ENCODE data around the gene RBL1.
"Not testable (repeated sequence)": the region's sequence is repeated elsewhere in the genome, so short reads cannot be mapped to it uniquely, and the experiment has no call there.

RBL1 gene, protein sequence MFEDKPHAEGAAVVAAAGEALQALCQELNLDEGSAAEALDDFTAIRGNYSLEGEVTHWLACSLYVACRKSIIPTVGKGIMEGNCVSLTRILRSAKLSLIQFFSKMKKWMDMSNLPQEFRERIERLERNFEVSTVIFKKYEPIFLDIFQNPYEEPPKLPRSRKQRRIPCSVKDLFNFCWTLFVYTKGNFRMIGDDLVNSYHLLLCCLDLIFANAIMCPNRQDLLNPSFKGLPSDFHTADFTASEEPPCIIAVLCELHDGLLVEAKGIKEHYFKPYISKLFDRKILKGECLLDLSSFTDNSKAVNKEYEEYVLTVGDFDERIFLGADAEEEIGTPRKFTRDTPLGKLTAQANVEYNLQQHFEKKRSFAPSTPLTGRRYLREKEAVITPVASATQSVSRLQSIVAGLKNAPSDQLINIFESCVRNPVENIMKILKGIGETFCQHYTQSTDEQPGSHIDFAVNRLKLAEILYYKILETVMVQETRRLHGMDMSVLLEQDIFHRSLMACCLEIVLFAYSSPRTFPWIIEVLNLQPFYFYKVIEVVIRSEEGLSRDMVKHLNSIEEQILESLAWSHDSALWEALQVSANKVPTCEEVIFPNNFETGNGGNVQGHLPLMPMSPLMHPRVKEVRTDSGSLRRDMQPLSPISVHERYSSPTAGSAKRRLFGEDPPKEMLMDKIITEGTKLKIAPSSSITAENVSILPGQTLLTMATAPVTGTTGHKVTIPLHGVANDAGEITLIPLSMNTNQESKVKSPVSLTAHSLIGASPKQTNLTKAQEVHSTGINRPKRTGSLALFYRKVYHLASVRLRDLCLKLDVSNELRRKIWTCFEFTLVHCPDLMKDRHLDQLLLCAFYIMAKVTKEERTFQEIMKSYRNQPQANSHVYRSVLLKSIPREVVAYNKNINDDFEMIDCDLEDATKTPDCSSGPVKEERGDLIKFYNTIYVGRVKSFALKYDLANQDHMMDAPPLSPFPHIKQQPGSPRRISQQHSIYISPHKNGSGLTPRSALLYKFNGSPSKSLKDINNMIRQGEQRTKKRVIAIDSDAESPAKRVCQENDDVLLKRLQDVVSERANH

DNA sequence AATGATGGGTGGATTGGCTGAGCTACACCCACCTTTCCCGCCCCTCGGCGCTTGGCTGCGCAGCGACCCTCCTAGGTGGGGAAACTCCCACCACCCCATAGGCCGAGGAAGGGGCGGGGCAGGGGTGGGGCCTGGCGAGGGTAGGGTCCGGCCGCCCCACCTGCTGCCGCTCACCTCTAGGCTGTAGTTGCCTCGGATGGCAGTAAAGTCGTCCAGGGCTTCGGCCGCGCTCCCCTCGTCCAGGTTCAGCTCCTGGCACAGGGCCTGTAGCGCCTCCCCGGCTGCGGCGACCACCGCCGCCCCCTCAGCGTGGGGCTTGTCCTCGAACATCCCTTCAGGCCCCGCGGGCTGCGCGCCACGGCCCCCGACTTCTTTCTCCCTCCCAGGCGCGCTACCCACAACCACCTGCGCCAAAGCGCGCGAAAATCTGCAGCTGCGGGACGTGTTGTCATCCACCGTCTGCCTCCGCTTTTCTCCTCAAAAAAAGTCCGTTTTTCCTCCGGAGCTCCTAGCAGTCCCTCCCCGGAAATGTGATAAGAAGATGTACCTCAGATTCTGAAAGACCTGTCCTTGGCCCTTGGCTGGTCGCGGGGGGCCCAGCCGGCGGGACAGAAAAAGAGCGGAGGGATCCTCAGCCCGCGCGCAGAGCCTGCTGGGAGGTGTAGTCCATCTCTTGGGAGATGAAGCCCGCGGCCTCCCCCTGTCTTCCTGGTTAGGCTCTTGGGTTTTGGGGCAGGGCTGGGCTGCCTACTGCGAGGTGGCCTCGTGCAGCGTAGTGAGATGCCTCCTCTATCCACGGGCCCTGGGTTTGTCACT, at the start of gene RBL1:
RBL1 (minus strand) TSS at position 399 of the 816 bp plus-strand sequence; CDS start at position 330, 69 bp downstream.
- peaks cover 52% of the 10 kb centered on the region for H3K36me3 Mint-ChIP-seq
- H3K9me3 Mint-ChIP-seq = no peaks in the 10 kb centered on the region
- ATAC-seq (peak; percentile 92), DNase-seq (ENCODE audit: low spot score in 2 of 2) (peak; percentile 81 to 96)
- peak within 1 kb of the TSS; percentile 100 for H3K27ac Mint-ChIP-seq
- peak within 1 kb of the TSS; percentile 99 for H3K4me3 Mint-ChIP-seq
- peaks cover 31% of the 10 kb centered on the region for H3K4me1 Mint-ChIP-seq

DNA sequence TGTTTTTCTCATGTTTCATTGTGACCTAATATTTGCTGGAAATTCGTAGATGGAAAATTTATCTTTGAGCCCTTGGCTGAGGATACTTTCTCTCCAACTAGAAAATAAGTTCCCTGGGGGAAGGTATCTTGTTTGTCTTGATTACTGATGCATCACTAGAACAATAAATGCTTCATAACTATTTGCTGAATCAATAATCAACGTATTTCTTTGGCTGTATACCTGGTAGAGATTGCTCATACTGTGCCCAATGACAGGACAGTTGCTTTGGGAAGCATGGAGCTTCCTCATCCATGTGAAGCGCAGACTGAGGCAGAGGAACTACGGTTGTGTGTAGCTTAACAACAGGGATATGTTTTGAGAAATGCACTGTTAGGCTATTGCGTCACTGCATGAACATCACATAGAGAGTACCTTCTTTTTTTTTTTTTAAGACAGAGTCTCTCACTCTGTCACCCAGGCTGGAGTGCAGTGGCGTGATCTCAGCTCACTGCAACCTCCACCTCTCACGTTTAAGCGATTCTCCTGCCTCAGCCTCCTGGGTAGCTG, 49.1 kb upstream of the RBL1 start:
- no peaks in the 10 kb centered on the region for H3K36me3 Mint-ChIP-seq
- H3K4me3 Mint-ChIP-seq = no peak overlapping the region
- H3K9me3 Mint-ChIP-seq = no peaks in the 10 kb centered on the region
- ATAC-seq (no peak), DNase-seq (ENCODE audit: low spot score in 2 of 2) (no peak)
- no peaks in the 10 kb centered on the region for H3K4me1 Mint-ChIP-seq
- no peak overlapping the region for H3K27ac Mint-ChIP-seq

DNA sequence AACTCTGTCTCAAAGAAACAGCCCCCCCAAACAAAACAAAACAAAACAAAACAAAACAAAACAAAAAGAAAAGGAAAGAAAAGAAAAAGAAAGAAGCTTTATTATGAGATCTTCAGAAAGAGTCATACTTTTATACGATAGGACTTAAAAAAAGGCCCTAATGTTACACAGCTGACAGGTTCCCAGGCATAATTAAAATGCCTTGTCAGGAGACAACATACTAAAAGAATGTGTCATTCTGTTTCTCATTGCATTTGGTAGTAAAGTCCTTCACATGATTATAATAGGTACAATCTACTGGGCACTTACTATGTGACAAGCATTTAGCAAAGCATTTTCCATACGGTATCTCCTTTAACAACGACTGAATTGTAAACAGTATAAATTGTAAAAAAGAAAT, 46.9 kb upstream of the RBL1 start:
- DNase-seq (ENCODE audit: low spot score in 2 of 2) = no peak
- Mint-ChIP-seq H3K9me3 (no peaks in the 10 kb centered on the region), H3K4me1 (no peaks in the 10 kb centered on the region), H3K4me3 (no peak overlapping the region), H3K36me3 (no peaks in the 10 kb centered on the region), H3K27ac (no peak overlapping the region)
- ATAC-seq = no peak

DNA sequence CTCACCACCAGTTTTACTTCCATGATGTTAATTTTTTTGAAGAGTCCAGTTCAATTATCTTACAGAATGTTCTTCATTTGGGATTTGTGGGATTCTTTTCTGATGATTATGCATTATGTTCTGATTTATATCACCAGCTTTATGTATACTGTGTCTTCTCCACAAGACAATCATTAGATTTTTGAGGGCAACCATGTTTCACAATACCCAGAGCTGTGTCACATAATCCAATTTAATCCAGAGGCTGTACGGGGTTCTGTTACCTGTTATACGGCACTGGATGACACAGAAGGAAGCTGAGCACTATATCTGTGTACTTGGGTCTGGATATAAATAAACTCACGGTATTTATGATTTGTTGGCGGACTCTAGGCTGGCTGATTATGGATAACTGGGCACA, 41.8 kb upstream of the RBL1 start:
- H3K27ac Mint-ChIP-seq = no peak overlapping the region

DNA sequence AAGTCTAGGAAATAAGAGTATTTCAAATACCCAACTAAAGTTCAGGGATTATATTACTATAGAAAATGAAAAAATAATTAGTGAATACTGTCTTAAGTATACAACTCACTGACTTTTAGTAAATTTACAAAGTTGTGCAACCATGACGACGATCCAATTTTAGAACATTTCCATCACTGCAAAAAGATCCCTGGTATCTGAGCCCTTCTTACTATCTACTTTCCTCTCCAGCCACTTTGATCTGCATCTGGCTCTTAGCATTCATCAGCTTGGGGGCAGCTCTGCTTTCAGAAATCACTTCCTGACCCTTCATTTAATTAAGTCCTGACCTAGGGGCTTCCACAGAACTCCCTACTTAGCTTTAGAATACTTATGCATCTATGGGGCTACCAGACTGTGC, 38.2 kb upstream of the RBL1 start:
- no peak for DNase-seq (ENCODE audit: low spot score in 2 of 2)
- no peak for ATAC-seq
- Mint-ChIP-seq H3K36me3 (no peaks in the 10 kb centered on the region), H3K27ac (no peak overlapping the region), H3K4me1 (no peaks in the 10 kb centered on the region), H3K9me3 (no peaks in the 10 kb centered on the region), H3K4me3 (no peak overlapping the region)

More for the DNA sequence above, 41.8 kb upstream of the RBL1 start:
- DNase-seq (ENCODE audit: low spot score in 2 of 2) = no peak
- Mint-ChIP-seq H3K4me3 (no peak overlapping the region), H3K36me3 (no peaks in the 10 kb centered on the region), H3K4me1 (no peaks in the 10 kb centered on the region), H3K9me3 (no peaks in the 10 kb centered on the region)
- ATAC-seq = no peak

DNA sequence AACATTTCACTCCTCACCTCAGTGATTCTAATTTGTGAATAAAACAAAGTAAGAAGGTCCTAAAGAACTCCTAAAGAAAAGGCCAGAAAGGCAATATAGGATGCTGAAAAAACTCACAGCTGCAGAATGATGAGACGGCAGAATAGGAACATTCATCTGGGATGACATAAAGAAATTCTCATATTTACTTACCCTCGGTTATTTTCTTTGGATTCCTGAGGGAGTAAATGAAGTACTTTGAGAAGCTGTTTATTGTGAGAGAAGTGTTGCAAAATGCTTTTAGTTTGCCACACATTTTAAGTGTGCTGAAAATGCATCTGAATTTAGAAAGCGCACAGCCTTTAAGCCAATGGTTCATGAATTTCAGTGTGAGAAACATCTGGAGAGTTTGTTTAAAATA, 35.7 kb upstream of the RBL1 start:
- Mint-ChIP-seq H3K4me1 (no peaks in the 10 kb centered on the region), H3K27ac (no peak overlapping the region), H3K4me3 (no peak overlapping the region), H3K9me3 (no peaks in the 10 kb centered on the region), H3K36me3 (no peaks in the 10 kb centered on the region)
- no peak for ATAC-seq
- DNase-seq (ENCODE audit: low spot score in 2 of 2) = no peak

DNA sequence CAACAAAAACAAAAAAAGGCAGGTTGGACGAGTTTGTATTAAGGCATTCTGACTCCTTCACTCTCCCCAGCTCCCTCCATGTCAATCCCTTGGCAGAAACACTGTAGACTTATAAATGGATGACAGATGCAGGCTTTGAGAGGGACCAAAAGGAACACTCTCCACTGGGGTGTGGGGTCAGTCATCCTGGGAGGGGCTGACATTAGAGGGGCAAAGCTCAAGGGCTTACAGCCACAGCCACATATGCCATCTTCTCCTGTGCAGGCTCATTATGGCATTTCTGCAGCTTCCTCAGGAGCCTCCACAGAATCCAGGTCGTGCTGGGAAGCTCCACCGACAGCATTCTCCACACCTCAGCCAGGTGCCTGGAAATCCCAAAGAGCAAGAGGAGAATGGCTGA, 33.0 kb upstream of the RBL1 start:
- H3K4me1 Mint-ChIP-seq = no peaks in the 10 kb centered on the region
- DNase-seq (ENCODE audit: low spot score in 2 of 2) (no peak), ATAC-seq (no peak)
- no peaks in the 10 kb centered on the region for H3K9me3 Mint-ChIP-seq
- no peaks in the 10 kb centered on the region for H3K36me3 Mint-ChIP-seq
- H3K27ac Mint-ChIP-seq = no peak overlapping the region
- H3K4me3 Mint-ChIP-seq = no peak overlapping the region

DNA sequence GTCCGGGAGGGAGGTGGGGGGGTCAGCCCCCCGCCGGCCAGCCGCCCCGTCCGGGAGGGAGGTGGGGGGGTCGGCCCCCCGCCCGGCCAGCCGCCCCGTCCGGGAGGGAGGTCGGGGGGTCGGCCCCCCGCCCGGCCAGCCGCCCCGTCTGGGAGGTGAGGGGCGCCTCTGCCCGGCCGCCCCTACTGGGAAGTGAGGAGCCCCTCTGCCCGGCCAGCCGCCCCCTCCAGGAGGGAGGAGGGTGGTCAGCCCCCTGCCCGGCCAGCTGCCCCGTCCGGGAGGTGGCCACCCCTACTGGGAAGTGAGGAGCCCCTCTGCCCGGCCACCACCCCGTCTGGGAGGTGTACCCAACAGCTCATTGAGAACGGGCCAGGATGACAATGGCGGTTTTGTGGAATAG, 30.5 kb upstream of the RBL1 start:
- ATAC-seq; H3K9me3 Mint-ChIP-seq; H3K4me3 Mint-ChIP-seq; H3K36me3 Mint-ChIP-seq; H3K4me1 Mint-ChIP-seq; H3K27ac Mint-ChIP-seq; DNase-seq (ENCODE audit: low spot score in 2 of 2): not testable (repeated sequence)

DNA sequence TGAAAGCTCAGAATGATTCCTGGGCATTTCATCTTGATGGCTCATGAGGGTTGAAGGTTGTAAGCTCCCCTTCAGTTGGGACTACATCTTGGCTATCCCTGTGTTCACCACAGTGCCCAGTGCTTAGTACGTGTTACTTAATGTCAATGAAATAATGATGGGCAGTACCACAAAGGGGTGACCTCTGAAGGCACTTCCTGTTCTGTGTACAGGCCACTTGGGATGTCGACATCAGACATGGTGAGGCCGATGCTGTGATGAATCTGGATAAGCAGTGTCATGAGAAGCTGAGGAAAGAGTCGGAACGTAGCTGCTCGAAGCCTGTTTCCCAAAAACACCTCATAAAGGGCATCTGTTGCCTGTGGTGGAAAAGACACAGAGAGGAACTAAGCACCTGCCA, 27.6 kb upstream of the RBL1 start:
- H3K9me3 Mint-ChIP-seq = no peaks in the 10 kb centered on the region
- DNase-seq (ENCODE audit: low spot score in 2 of 2) = no peak
- no peaks in the 10 kb centered on the region for H3K4me1 Mint-ChIP-seq
- no peak overlapping the region for H3K4me3 Mint-ChIP-seq
- no peak overlapping the region for H3K27ac Mint-ChIP-seq
- ATAC-seq = no peak
- no peaks in the 10 kb centered on the region for H3K36me3 Mint-ChIP-seq

DNA sequence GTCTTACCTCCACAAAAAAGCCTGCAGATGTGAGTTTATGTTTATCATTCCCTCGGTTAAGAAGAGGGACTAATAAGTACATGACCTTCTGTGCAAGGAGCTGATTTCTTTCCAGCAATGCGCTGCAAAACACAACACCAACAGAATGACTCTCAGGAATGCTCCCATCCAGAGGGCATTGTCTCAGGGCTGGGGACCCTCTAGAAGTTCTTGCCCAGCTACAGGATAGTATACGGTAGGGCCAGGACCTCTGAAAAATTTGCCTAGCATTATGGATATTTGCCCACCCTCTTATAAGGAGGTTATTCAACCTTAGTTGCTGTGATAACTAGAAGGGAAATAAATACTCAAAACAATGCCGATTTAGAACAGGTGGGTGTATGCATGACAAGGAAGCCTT, 24.7 kb upstream of the RBL1 start:
- Mint-ChIP-seq H3K4me3 (no peak overlapping the region), H3K27ac (no peak overlapping the region), H3K9me3 (no peaks in the 10 kb centered on the region), H3K4me1 (no peaks in the 10 kb centered on the region), H3K36me3 (no peaks in the 10 kb centered on the region)
- ATAC-seq (no peak), DNase-seq (ENCODE audit: low spot score in 2 of 2) (no peak)

DNA sequence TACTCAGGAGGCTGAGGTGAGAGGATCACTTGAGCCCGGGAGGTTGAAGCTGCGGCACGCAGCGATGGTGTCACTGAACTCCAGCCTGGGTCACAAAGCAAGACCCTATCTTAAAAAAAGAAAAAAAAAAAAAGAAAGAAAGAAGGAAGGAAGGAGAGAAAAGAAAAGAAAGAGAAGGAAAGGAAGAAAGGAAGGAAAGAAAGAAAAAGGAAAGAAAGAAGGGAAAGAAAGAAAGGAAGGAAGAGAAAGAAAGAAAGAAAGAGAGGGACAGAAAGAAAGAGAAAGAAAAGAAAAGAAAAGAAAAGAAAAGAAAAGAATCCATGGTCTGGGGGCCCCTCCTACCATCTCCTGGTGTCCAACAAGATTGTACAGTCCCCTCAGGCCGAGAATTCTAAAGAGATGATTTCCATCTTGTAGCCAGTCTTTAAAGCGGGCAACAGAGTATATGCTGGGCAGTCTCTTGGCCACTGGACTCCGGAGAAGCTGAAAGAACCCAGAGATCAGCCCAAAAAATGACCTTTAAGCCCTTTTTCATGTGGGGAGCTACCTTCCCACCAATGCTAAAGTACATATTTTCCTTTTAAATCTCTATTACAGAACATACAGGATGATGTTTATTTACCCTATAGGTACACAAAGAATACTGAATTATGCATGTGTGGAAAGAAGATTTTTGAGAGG, 23.7 kb upstream of the RBL1 start:
- peak overlapping the region; percentile 48 for H3K27ac Mint-ChIP-seq
- H3K4me3 Mint-ChIP-seq = no peak overlapping the region
- no peak for ATAC-seq
- no peak for DNase-seq (ENCODE audit: low spot score in 2 of 2)
- H3K36me3 Mint-ChIP-seq = no peaks in the 10 kb centered on the region
- H3K9me3 Mint-ChIP-seq = no peaks in the 10 kb centered on the region
- no peaks in the 10 kb centered on the region for H3K4me1 Mint-ChIP-seq

DNA sequence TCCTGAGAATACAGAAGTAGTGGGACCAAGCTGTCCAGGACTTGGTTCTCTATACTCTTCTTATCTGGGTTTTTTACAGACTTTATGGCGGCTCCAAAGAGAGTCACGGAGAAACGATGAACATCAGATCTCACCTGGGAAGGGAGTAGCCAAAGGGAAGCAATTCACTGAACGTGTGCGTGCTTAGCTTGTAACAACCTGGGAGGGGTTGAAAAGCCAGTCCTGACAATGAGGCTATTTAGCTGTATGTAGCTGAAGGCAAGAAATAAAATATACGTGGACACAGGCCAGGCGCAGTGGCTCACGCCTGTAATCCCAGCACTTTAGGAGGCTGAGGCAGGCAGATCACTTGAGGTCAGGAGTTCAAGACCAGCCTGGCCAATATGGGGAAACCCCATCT, 18.2 kb upstream of the RBL1 start:
- H3K4me1 Mint-ChIP-seq = no peaks in the 10 kb centered on the region
- ATAC-seq (no peak), DNase-seq (ENCODE audit: low spot score in 2 of 2) (no peak)
- no peak overlapping the region for H3K27ac Mint-ChIP-seq
- no peaks in the 10 kb centered on the region for H3K36me3 Mint-ChIP-seq
- H3K4me3 Mint-ChIP-seq = no peak overlapping the region
- no peaks in the 10 kb centered on the region for H3K9me3 Mint-ChIP-seq

DNA sequence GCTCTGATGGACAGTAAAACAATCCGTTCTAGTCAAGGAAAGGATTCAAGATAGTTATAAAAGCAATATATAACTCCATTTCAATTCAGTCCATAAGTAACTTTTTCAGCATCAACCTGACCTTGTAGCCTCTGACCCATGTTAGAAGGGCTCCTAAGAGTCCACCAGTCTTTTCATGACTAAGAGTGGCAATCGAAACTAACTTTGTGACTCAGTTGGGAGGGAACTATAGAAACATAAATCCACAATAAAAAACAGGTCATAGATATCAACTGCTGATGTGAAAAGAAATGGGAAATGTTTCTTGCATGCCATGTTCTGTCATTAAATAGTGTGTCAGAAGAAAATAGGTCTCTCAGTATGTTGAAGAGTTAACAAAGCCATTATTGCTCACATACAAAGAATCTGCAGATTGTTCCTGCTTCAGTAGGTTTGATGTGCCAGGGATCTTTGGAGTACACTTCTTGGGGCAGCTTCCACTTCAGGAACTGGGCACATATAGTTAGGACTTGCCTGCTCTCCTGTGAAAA, 16.2 kb upstream of the RBL1 start:
- Mint-ChIP-seq H3K4me1 (no peaks in the 10 kb centered on the region), H3K36me3 (no peaks in the 10 kb centered on the region), H3K9me3 (no peaks in the 10 kb centered on the region), H3K4me3 (no peak overlapping the region), H3K27ac (peak overlapping the region; percentile 21)
- ATAC-seq (peak; percentile 64), DNase-seq (ENCODE audit: low spot score in 2 of 2) (no peak)

DNA sequence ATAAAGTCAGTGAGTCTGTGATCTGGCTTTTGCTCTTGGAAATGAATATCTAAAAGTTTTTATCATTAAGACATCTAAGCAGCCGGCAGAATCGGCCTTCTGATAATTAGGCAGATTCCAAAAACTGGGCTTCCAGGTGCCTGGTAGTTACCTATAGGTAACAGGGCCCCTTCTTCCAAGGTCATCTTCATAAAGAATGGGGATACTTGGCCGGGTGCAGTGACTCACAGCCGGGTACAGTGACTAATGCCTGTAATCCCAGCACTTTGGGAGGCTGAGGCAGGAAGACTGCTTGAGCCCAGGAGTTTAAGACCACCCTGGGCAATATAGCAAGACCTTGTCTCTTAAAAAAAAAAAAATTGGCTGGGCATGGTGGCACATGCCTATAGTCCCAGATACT, 12.9 kb upstream of the RBL1 start:
- Mint-ChIP-seq H3K4me1 (no peaks in the 10 kb centered on the region), H3K9me3 (no peaks in the 10 kb centered on the region), H3K4me3 (no peak overlapping the region), H3K36me3 (no peaks in the 10 kb centered on the region), H3K27ac (no peak overlapping the region)
- DNase-seq (ENCODE audit: low spot score in 2 of 2) (no peak), ATAC-seq (no peak)

Measured in stimulated activated effector memory CD8-positive, alpha-beta T cell treated with anti-CD3 and anti-CD28 coated beads, Interleukin-12 subunit alpha, Interleukin-12 subunit beta, amount 100 ng/mL, for 72 hours (primary cell).